Measurements from ENCODE around the gene ZBTB45. TPM values are rescaled to one million over a fixed set of nuclear protein-coding genes. Genes with fewer than 3 reads are reported as not detected.
"Not testable (repeated sequence)": the region's sequence is repeated elsewhere in the genome, so short reads cannot be mapped to it uniquely, and the experiment has no call there.

The ZBTB45 gene
- total and polyA plus RNA-seq, 2 donors = 3.3 to 18.4 TPM

DNA sequence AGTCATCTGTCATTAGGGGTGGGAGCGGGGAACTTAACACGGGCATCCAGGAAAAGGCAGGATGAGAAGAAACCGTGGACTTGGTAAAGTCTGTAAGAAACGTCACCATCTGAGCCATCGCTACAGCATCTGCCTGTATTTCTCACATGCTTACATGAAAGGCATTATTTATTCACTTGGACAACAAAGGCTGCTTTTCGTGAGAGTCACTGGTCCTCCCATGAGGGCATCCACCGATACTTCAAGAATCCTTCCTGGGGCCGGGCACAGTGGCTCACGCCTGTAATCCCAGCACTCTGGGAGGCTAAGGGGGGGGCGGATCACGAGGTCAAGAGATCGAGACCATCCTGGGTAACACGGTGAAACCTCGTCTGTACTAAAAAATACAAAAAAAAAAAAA lies 27.3 kb downstream of the ZBTB45 start:
- no peak for DNase-seq (ENCODE audit: extremely low spot score)
- no peaks in the 10 kb centered on the region for H3K36me3 ChIP-seq (ENCODE audit: insufficient read depth)
- H3K4me1 ChIP-seq (ENCODE audit: insufficient read depth) = no peaks in the 10 kb centered on the region
- H3K4me3 ChIP-seq (ENCODE audit: low read depth, low read length) = no peak overlapping the region
- WGBS = 85% methylated on average over 14 of the region's 14 CpGs
- H3K27ac ChIP-seq (ENCODE audit: low read depth) = no peak overlapping the region

DNA sequence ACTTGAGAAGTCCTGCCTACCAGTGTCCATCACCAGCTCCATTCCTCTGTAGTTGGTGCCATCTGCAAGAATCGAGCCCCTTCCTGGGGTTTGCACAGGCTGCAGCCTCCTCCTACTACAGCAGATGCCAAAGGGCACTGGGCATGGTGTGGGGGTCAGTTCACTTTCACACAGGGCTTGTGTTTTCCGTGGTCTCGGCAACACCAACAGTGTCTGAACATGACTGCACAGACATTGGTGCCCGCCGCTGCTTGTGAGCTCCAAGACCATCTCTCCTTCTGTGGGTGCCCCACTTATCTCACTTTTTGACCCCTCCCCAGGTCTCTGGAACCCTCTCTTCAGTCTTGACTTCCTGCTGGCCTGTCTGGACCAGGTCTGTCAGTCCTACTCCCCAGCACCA lies 28.2 kb downstream of the ZBTB45 start:
- no peaks in the 10 kb centered on the region for H3K36me3 ChIP-seq (ENCODE audit: insufficient read depth)
- H3K4me3 ChIP-seq (ENCODE audit: low read depth, low read length) = no peak overlapping the region
- WGBS = 89% methylated on average over 5 of the region's 5 CpGs
- no peak for DNase-seq (ENCODE audit: extremely low spot score)
- H3K27ac ChIP-seq (ENCODE audit: low read depth) = no peak overlapping the region
- H3K4me1 ChIP-seq (ENCODE audit: insufficient read depth) = no peaks in the 10 kb centered on the region

DNA sequence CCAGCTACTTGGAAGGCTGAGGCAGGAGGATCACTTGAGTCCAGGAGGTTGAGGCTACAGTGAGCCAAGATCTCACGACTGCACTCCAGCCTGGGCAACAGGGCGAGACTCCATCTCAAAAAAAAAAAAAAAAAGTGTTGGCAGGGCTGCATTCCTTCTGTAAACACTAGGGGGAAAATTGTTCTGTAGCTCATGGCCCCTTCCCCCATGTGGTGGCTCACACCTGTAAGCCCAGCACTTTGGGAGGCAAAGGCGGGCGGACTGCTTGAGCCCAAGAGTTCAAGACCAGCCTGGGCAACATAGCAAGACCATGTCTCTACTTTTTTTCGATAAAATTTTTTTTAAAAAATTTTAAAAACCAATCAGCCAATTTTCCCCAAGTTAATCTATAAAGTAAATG lies 35.3 kb downstream of the ZBTB45 start:
- H3K4me3 ChIP-seq (ENCODE audit: low read depth, low read length); H3K27ac ChIP-seq (ENCODE audit: low read depth); DNase-seq (ENCODE audit: extremely low spot score); H3K36me3 ChIP-seq (ENCODE audit: insufficient read depth); H3K4me1 ChIP-seq (ENCODE audit: insufficient read depth): not testable (repeated sequence)
- 88% methylated on average over 5 of the region's 5 CpGs for WGBS

DNA sequence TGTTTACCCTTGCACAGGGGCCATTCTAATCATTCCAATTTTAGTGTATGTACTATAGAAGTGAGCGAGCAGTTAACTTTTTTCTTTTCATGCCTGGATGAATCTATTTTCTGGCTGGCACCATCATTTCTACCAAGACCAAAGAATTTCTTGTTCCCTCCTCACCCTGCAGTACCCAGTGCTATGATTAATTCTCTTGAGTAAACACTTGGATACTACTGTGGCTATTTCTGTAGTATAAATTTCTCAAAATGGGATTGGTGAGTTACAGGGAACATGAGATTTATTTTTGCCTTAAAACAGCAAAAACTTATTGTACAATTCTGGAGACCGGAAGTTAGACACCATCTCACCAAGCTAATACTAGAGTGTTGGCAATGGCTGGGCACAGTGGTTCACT lies 35.8 kb downstream of the ZBTB45 start:
- Histone ChIP-seq H3K4me1 (ENCODE audit: insufficient read depth) (no peaks in the 10 kb centered on the region), H3K4me3 (ENCODE audit: low read depth, low read length) (no peak overlapping the region), H3K27ac (ENCODE audit: low read depth) (no peak overlapping the region), H3K36me3 (ENCODE audit: insufficient read depth) (no peaks in the 10 kb centered on the region)
- no peak for DNase-seq (ENCODE audit: extremely low spot score)
- 73% methylated on average over 2 of the region's 2 CpGs for WGBS

DNA sequence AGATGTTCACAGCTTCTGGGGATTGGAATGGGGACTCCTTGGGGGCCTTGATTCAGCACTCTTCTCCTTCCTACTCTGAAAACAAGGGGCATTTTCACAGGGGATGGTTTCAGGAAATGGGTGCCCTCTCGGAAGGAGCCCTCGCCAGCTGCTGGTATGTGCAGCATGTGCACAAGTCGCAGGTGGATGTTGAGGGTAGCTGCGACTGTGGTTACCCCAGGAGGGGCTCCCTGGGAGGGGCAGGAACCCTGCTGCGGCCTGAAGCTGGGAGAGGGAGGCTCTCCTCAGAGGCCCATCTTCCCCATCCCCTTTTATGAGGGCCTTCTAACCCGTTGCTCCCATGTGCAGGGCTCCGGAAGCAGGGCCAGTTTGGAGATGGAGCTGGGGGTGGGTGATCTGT lies 37.2 kb downstream of the ZBTB45 start:
- Histone ChIP-seq H3K4me3 (ENCODE audit: low read depth, low read length) (no peak overlapping the region), H3K27ac (ENCODE audit: low read depth) (no peak overlapping the region), H3K36me3 (ENCODE audit: insufficient read depth) (no peaks in the 10 kb centered on the region), H3K4me1 (ENCODE audit: insufficient read depth) (no peaks in the 10 kb centered on the region)
- no peak for DNase-seq (ENCODE audit: extremely low spot score)
- 82% methylated on average over 7 of the region's 7 CpGs for WGBS

DNA sequence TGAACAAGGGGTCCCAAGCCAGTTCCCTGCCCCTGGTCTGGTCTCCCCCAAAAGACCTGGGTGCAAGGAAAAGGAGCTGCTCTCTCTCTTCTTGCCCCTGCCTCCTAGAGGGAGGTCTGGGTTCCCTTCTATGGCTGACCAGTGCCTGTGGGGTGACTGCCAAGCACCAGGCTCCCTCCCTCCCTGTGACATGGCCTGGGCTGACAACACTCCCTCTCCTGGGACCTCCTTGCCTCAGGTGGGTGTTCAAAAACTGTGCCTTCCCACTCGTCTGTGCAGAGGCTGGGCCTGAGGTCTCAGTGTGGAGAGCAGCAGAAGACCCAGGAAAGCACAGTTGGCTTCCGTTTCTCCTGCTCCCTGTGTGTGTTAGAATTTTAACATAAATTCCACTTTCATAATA lies 38.8 kb downstream of the ZBTB45 start:
- Histone ChIP-seq H3K36me3 (ENCODE audit: insufficient read depth) (no peaks in the 10 kb centered on the region), H3K27ac (ENCODE audit: low read depth) (no peak overlapping the region), H3K4me3 (ENCODE audit: low read depth, low read length) (no peak overlapping the region), H3K4me1 (ENCODE audit: insufficient read depth) (no peaks in the 10 kb centered on the region)
- 81% methylated on average over 2 of the region's 2 CpGs for WGBS
- DNase-seq (ENCODE audit: extremely low spot score) = no peak

DNA sequence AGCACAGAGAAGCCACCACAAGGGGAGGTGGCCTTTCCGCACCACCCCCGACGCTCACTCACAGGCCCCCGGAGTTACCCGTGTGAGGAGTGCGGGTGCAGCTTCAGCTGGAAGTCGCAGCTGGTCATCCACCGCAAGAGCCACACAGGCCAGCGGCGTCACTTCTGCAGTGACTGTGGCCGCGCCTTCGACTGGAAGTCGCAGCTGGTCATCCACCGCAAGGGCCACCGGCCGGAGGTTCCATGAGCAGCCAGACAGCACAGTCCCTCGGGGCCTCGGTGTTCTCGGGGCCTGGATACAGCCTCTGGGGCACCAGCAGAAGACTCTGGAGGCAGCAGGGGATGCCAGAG lies 39.2 kb downstream of the ZBTB45 start:
- no peak for DNase-seq (ENCODE audit: extremely low spot score)
- Histone ChIP-seq H3K36me3 (ENCODE audit: insufficient read depth) (no peaks in the 10 kb centered on the region), H3K4me3 (ENCODE audit: low read depth, low read length) (no peak overlapping the region), H3K4me1 (ENCODE audit: insufficient read depth) (no peaks in the 10 kb centered on the region), H3K27ac (ENCODE audit: low read depth) (no peak overlapping the region)
- WGBS = 94% methylated on average over 20 of the region's 20 CpGs

DNA sequence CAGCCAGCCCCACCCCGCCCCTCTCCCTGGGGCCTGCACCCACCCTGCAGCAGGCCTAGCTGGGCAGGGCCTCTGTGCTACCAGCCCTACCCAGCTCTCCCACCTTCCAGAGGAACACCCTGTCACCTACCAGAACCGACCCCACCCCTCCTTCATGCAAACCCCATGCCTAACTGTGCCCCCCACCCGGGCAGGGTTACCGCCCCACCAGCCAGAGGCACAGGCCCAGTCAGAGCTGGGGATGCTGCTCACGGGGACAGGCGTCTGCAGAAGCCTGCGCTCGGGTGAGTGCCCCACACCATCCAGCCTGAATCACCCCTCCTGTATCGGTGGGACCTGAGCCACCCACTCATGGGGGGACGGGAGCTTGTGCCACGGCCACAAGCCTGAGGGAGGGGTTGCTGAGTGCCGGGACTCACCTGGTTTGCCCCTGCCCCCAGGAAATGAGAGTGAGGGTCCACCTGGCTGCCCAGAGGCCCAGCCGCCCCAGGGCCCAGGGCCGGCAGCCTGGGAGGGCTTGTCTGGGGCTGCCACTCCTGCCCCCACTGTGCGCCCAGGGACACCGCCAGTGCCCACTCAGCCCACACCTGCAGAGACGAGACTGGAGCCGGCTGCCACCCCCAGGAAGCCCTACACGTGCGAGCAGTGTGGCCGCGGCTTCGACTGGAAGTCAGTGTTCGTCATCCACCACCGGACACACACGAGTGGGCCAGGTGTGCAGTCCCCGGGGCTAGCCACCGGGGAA lies 39.7 kb downstream of the ZBTB45 start:
- Histone ChIP-seq H3K4me1 (ENCODE audit: insufficient read depth) (no peaks in the 10 kb centered on the region), H3K27ac (ENCODE audit: low read depth) (peak overlapping the region; percentile 13), H3K36me3 (ENCODE audit: insufficient read depth) (no peaks in the 10 kb centered on the region), H3K4me3 (ENCODE audit: low read depth, low read length) (no peak overlapping the region)
- DNase-seq (ENCODE audit: extremely low spot score) = no peak
- WGBS = 89% methylated on average over 28 of the region's 28 CpGs

DNA sequence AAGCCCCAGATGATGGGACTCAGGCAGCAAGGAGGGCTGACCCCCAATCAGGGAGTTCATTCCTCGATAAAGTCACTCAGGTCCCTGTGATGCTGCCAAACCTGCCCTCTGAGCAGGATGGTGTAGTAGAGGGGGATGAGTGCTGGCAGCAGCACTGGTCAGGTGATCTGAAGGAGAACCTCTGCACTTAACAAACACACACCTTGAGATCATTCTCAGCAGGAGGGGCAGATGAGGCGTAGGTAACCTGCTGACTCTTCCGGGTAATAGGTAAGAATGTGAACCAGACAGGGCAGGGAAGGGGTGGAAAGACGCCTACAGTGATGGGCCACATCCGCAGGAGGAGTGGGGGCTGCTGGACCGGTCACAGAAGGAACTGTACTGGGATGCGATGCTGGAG lies 40.3 kb downstream of the ZBTB45 start:
- DNase-seq (ENCODE audit: extremely low spot score) = no peak
- Histone ChIP-seq H3K27ac (ENCODE audit: low read depth) (no peak overlapping the region), H3K36me3 (ENCODE audit: insufficient read depth) (no peaks in the 10 kb centered on the region), H3K4me3 (ENCODE audit: low read depth, low read length) (no peak overlapping the region), H3K4me1 (ENCODE audit: insufficient read depth) (no peaks in the 10 kb centered on the region)
- 77% methylated on average over 7 of the region's 7 CpGs for WGBS

DNA sequence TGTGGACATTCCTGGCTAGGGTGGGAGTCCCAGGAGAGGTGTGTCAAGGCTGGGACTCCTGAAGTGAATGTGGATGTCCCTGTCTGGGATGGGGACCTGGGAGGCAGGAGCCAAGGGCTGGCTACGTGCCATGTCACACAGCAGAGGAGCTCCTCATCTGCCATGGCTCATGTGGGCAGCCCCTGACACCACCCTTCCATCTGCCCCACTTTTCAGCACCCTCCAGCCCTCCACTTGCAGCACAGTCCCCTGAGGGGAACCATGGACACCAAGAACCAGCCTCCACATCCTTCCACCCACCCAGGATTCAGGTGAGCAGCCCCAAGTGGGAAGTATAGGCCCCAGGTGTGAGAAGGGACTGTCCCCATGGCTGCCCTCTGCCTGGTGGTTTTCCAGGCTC lies 41.7 kb downstream of the ZBTB45 start:
- Histone ChIP-seq H3K4me1 (ENCODE audit: insufficient read depth) (no peaks in the 10 kb centered on the region), H3K36me3 (ENCODE audit: insufficient read depth) (no peaks in the 10 kb centered on the region), H3K4me3 (ENCODE audit: low read depth, low read length) (no peak overlapping the region), H3K27ac (ENCODE audit: low read depth) (no peak overlapping the region)
- 96% methylated on average over 1 of the region's 1 CpG for WGBS
- DNase-seq (ENCODE audit: extremely low spot score) = no peak

DNA sequence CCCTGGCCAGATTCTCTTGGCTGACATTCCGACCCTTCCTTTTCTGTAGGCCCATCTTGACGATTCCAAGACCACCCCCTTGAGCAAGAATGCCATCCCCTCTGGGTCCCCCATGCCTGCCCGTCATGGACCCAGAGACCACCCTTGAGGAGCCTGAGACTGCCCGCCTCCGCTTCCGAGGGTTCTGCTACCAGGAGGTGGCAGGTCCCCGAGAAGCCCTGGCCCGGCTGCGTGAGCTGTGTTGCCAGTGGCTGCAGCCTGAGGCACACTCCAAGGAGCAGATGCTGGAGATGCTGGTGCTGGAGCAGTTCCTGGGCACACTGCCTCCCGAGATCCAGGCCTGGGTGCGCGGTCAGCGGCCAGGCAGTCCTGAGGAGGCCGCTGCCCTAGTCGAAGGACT lies 42.5 kb downstream of the ZBTB45 start:
- WGBS = 84% methylated on average over 15 of the region's 15 CpGs
- Histone ChIP-seq H3K4me3 (ENCODE audit: low read depth, low read length) (no peak overlapping the region), H3K36me3 (ENCODE audit: insufficient read depth) (no peaks in the 10 kb centered on the region), H3K4me1 (ENCODE audit: insufficient read depth) (no peaks in the 10 kb centered on the region), H3K27ac (ENCODE audit: low read depth) (no peak overlapping the region)
- DNase-seq (ENCODE audit: extremely low spot score) = no peak

DNA sequence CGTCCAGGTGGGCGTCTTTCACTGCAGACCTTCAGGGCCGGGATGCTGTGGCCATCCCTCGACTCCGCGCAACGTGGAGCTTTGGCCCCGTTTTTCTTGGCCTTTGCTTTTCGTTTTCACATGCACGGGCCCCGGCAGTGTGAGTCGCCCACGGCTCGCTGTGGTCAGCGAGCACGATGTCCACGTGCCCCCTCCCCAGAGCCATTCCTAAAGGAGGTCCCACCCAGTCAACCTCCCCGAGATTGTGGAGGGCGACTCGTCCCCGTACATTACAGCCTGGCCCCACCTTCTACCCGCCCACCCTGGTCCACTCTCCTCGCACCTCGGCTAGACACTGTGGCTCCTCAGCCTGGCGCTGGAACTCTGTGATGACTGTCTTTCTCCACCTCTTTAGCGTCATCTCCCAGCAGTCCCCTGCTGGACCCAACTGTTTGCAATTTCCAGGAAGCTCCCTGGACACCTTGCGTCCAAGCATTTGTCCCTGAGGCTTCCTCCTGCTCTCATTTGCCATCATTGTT lies 43.1 kb downstream of the ZBTB45 start:
- H3K4me3 ChIP-seq (ENCODE audit: low read depth, low read length) = peak overlapping the region; percentile 53
- peak overlapping the region; percentile 85 for H3K27ac ChIP-seq (ENCODE audit: low read depth)
- no peaks in the 10 kb centered on the region for H3K36me3 ChIP-seq (ENCODE audit: insufficient read depth)
- DNase-seq (ENCODE audit: extremely low spot score) = no peak
- WGBS = 1% methylated on average over 27 of the region's 27 CpGs
- no peaks in the 10 kb centered on the region for H3K4me1 ChIP-seq (ENCODE audit: insufficient read depth)

DNA sequence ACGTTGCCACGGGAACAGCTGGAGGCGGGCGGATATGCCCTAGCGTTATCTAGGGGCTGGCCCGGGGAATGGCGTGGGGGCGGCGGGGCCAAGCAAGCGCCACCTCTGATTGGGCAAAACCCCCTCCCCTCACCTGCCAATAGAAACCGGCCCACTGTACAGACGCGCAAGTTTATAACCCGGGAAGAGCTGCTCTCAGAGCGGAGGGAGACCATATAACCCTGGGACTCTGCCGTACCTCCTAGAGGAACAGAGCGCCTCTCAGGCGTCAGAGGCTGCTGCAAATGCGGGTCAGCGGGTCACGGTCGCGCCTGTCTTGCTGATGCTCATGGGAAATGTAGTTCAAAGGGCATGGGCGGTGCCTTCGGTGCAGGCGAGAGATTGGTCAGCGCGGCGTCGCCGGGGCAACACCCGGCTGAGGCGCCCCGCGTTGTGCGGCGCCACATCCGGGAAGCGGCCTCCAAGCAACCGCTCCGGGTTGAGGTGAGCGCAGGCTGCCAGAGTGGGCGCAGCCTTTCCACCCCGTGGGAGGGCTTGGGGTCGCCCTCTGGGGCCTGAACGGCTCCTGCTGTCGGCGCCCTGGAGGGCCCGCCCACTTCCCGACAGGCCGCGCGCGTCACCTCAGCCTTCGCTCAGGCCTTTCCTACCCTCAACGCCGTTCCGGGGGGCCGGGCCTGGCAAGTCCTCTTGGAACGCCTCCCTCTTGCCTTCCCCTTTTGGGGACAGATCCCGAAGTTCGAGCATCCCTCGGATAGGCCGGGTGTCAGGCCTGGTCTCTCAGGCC lies 43.7 kb downstream of the ZBTB45 start, which contains the start of gene ZNF446:
Gene ZNF446 (plus strand): TSS at position 639 of the 784 bp plus-strand sequence. CDS start 867 bp downstream, outside the sequence.
- H3K27ac ChIP-seq (ENCODE audit: low read depth) = peak within 1 kb of the TSS; percentile 85
- H3K4me1 ChIP-seq (ENCODE audit: insufficient read depth) = no peaks in the 10 kb centered on the region
- WGBS = under 1% methylated on average over 64 of the region's 64 CpGs
- H3K4me3 ChIP-seq (ENCODE audit: low read depth, low read length) = peak within 1 kb of the TSS; percentile 53
- peak; percentile 94 for DNase-seq (ENCODE audit: extremely low spot score)
- no peaks in the 10 kb centered on the region for H3K36me3 ChIP-seq (ENCODE audit: insufficient read depth)
